ENCODE results near the gene KSR2.

KSR2 gene

DNA sequence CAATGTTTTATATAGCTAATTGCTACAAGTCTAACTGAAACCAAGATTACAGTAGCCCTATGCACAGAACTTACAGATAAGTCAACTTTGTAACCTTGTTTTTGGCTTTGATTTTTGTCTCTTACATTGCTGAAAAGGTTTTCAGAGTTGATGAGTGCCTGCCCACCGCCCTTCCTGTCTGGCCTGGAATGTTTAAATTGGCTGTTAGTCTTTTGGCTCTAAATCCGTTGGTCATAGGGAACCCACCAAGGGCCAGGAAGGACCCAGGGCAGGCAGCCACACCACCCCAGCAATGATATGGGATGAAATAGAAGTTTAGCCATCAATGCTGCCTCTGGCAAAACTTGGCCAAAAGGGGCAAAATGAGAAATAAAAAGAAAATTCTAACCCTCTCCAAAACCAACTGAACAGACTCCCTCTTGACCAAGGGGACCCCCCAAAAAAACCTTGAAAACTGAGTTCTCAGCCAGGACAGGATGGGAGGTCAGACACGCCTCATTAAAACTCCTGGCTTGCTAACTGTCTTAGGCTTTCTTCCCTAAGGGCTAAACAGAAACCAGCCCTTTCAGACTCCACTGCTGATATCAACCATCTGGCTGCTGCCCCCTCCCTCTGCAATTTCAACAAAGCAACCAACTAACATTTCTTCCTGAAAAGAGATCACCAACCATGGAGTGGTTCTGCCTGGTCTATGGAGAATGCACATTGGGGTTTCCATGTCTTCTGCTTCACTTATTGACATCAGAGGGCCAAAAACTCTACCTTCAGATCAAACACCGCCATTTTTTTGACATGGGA is 365.3 kb downstream of the KSR2 start:
- TF ChIP-seq, protein P1, sequence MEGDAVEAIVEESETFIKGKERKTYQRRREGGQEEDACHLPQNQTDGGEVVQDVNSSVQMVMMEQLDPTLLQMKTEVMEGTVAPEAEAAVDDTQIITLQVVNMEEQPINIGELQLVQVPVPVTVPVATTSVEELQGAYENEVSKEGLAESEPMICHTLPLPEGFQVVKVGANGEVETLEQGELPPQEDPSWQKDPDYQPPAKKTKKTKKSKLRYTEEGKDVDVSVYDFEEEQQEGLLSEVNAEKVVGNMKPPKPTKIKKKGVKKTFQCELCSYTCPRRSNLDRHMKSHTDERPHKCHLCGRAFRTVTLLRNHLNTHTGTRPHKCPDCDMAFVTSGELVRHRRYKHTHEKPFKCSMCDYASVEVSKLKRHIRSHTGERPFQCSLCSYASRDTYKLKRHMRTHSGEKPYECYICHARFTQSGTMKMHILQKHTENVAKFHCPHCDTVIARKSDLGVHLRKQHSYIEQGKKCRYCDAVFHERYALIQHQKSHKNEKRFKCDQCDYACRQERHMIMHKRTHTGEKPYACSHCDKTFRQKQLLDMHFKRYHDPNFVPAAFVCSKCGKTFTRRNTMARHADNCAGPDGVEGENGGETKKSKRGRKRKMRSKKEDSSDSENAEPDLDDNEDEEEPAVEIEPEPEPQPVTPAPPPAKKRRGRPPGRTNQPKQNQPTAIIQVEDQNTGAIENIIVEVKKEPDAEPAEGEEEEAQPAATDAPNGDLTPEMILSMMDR (IDR thresholded peaks at IDR 0.05; ENCODE audit: borderline replicate concordance, control extremely low read depth, extremely low read depth, insufficient read depth, missing control alignments) = no peak
- in situ Hi-C loops (cut with MboI; ENCODE audit: low sequenced_read_pairs, unreplicated experiment) = no loop called here
- DNase-seq (ENCODE audit: low spot score) = no peak

DNA sequence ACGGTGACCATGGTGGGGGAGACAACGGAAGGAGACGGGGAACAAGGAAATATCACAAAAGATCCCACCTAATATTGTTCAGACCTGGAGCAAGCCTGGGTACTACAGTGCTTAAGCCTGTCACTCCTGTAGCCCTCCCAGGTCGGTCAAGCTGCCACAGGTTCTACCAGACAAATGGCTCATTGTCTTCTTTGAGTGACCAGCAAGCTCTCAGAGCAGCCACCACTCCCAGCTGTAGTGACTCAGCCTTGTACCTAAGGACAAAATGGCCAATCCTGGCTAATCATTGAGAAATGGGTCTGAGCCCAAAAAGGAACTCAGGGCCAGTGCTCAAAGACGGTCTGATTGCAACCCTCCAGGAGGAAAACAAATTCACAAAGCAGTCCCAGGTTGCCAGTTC is 368.9 kb downstream of the KSR2 start:
- TF ChIP-seq, protein P1 (IDR thresholded peaks at IDR 0.05; ENCODE audit: borderline replicate concordance, control extremely low read depth, extremely low read depth, insufficient read depth, missing control alignments) = no peak
- in situ Hi-C loops (cut with MboI; ENCODE audit: low sequenced_read_pairs, unreplicated experiment) = loop anchor here (25.0 kb wide), 1 partner anchor 363 kb away; no protein-coding TSS in a partner anchor
- no peak for DNase-seq (ENCODE audit: low spot score)

- TF ChIP-seq, protein P1 (IDR thresholded peaks at IDR 0.05; ENCODE audit: borderline replicate concordance, control extremely low read depth, extremely low read depth, insufficient read depth, missing control alignments) = no peak
- no peak for DNase-seq (ENCODE audit: low spot score)
- in situ Hi-C loops (cut with MboI; ENCODE audit: low sequenced_read_pairs, unreplicated experiment) = loop anchor here (25.0 kb wide), 1 partner anchor 360 kb away; no protein-coding TSS in a partner anchor
These were observed 371.8 kb downstream of the KSR2 start for GRCh38 chr12:117596968-117597367.

DNA sequence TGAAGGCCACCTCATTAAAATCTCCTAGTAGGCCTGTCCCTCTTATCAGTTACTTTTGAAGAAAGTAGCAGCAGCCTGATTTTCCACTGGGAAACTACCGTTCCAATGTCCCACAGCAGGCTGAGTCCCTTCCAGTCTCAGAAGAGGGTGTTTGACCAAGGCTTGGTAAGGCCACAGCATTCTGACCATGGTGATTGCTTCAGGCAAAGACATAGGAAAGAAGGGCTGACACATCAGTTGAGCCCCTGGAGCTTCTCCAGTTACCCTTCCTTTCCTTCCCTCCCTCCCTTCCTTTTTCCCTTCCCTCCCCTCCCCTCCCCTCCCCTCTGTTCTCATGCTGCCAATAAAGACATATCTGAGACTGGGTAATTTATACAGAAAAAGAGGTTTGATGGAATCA is 373.0 kb downstream of the KSR2 start:
- TF ChIP-seq, protein P1 (IDR thresholded peaks at IDR 0.05; ENCODE audit: borderline replicate concordance, control extremely low read depth, extremely low read depth, insufficient read depth, missing control alignments) = no peak
- no peak for DNase-seq (ENCODE audit: low spot score)
- in situ Hi-C loops (cut with MboI; ENCODE audit: low sequenced_read_pairs, unreplicated experiment) = loop anchor here (25.0 kb wide), 1 partner anchor 358 kb away; no protein-coding TSS in a partner anchor

GRCh38 chr12:117594481-117594880 is 374.3 kb downstream of the KSR2 start:
- in situ Hi-C loops (cut with MboI; ENCODE audit: low sequenced_read_pairs, unreplicated experiment) = loop anchor here (25.0 kb wide), 1 partner anchor 357 kb away; no protein-coding TSS in a partner anchor
- TF ChIP-seq, protein P1 (IDR thresholded peaks at IDR 0.05; ENCODE audit: borderline replicate concordance, control extremely low read depth, extremely low read depth, insufficient read depth, missing control alignments) = no peak

DNA sequence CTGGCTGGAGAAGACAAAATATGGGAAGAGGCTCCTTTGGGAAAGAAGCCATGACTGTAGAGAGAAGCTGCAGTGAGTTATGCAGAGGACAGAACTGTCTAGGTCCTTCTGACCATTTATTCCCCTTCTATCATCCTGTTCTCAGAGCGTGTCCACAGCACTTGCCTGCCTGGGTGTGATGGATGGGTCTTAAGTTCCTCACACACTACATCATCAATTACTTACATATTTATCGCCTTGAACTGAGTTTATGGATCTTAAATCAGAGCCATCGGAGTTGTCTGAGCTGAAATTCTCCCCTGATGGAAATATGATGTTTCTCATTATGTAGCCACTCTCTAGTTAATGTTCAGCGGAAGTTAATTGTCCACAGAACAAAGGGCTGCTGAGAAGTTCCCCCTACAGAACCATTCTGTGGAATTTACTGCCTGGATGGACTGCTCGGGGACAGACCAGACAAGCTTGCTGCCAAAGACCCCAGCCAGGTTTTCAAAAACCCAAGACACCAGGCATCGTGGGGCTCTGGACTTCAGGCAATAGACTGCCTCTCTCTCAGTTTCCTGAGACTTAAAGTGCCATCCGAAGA is 374.9 kb downstream of the KSR2 start:
- in situ Hi-C loops (cut with MboI; ENCODE audit: low sequenced_read_pairs, unreplicated experiment) = loop anchor here (25.0 kb wide), 1 partner anchor 357 kb away; no protein-coding TSS in a partner anchor
- DNase-seq (ENCODE audit: low spot score) = no peak
- TF ChIP-seq, protein P1 (IDR thresholded peaks at IDR 0.05; ENCODE audit: borderline replicate concordance, control extremely low read depth, extremely low read depth, insufficient read depth, missing control alignments) = no peak

More at GRCh38 chr12:117594481-117594880, 374.3 kb downstream of the KSR2 start:
- DNase-seq (ENCODE audit: low spot score) = no peak
